GM21381 (cell line): ENCODE data around the gene CELF2.

Source experiments
- ATAC-seq: cut with Tn5 transposase; IDR thresholded peaks from one replicate; pipeline ENCODE4 v1.9.1; 2021; ENCODE audit warnings: mild to moderate bottlenecking, moderate library complexity; ENCODE audit not compliant: unreplicated experiment

CELF2 gene

DNA sequence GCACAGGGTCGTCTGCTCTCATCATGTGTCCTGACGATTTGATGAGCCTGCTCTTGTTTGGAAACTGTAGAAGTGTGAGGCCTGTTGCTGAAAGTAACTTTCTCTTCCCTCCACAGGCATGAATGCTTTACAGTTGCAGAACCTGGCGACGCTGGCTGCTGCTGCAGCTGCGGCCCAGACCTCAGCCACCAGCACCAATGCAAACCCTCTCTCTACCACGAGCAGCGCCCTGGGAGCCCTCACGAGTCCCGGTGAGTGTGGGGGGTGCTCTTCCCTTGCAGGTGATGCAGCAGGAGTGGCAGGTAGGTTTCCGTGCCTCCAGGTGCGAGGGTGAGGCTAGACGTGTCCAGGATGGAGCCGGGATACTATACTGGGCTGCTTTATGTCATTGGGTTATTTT lies 270.6 kb downstream of the CELF2 start:
- ATAC-seq, result no peak

DNA sequence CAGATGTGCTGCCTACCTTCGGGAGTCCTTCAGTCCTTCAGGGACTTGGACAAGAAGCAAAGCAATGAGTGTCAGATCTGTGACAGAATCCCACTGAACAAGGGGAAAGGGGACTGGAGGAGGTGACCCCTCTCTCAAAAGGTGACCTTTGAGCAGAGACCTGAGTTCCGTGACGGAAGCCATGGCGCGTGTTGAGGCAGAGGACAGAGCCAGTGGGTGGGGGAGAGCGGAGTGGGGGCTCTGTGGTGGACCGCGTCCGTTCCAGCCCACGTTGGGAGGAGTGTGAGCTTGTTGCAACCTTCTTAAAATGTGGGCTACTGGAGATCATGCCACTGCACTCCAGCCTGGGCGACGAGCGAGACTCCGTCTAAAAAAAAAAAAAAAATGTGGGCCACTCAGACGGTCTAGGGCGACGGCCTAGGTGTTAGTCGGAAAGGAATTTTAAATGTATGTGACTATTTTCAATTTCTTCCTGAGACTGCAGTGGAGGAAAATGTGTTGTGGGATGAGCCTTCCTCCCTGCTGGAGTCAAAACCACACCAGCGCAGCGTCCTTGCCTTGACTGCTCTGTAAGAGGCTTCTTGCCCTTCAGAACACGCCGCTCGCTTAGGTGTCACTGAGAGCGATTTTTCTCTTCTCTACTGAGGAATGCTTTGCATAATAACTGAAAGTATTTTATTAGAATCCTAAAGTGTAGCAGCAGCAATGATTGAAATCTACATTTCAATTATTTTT lies 272.7 kb downstream of the CELF2 start:
- ATAC-seq, result no peak

DNA sequence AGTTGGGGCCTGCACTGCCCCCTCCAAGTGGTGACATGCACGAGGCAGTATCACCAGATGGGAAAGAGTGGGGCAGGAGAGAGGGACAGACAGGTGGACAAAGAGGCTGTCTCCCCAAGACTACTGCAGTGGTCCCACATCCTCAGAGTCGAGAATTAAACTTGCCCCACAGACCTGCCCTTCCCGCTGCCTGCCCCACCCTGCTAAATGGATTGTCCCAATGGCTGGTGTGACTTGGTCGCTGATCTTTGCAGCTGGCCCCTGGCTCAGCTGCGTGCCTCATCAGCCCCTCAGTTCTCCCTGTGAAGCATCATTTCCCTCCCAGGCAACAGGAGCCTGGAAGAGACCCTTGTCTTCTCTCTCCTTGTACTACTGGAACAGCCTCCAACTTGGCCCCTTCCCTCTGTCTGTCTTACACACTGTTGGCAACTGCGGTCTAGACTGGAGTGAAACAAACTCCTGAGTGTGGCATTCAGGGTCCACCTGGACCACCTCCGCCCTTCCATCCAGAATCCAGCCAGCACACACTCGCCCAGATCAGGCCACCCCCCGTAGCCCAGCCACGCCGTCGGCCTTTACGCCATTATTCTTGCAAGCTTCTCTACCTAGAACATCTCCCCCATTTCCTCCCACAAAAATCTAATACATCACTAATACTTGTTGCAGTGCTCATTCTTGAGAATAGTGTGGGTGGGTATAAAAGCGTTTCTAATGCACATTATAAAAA lies 275.1 kb downstream of the CELF2 start:
- ATAC-seq, result no peak

GRCh38 chr10:11293332-11293731 lies 275.7 kb downstream of the CELF2 start:
- no peak for ATAC-seq

DNA sequence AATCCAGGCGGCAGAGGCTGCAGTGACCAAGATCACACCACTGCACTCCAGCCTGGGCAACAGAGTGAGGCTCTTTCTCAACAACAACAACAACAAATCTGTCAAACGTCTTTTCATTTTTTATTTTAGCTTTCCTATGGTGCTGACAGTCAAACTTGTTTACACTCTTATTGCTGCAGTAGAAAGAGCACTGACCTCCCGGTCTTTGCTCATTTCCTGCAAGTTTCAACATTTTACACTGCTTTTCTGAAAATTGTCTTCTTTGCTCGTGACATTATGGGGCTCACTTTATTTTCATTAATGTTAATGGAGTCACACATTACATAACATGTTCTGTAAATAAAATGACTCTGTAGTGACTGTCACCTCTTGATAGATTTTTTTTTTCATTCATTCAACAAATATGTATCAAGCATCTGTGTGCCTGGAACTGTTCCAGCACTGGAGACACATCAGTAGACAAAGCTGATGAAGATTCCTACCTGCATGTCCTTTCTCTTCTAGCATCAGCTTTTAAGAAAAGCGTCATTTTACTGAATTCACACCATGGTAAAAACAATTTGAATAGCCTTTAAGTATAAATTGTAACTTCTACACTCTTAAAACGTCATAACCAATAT lies 277.3 kb downstream of the CELF2 start:
- ATAC-seq, result no peak

GRCh38 chr10:11295492-11295891 lies 277.8 kb downstream of the CELF2 start:
- ATAC-seq, result no peak

DNA sequence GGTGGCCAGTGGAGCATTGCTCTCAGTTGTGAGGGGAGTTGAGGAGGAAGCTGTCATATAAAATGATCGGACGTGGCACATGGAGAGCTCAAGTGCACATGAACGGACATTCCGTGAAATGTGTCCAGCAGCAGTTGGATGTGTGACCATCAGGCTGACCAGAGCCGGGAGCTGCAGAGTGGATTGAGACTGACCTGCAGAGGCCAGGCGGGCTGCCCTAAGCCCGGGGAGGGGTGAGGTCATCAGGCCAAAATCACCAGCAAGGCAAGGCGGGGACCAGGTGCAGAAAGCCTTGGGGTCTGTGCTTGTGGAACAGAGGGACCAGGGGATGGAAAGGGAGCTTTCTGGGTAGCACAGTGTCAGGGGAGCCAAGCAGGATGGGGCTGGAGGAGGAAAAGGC lies 279.5 kb downstream of the CELF2 start:
- ATAC-seq, result no peak

DNA sequence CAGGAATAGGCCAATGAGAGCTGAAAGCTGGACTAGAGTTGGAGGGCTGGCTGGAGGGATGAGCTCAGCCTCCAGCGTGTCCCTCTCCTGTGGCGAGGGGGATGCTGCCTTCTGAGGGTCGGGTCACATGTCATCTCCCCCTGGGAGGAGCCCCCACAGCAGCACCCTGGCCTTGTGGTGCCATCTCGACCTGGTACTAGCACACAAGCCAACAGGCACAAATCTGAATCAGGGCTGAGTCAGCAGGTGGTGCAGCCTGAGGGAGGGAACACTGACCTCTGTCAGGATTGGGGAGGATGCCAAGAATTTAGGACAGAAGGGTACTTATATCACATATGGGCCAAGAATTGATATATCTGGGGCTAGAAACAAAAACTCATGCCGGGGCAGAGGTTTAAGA lies 280.4 kb downstream of the CELF2 start:
- no peak for ATAC-seq

- no peak for ATAC-seq
Observed at GRCh38 chr10:11299125-11299524, 281.5 kb downstream of the CELF2 start.

- ATAC-seq, result no peak
Observed at GRCh38 chr10:11300026-11300425, 282.4 kb downstream of the CELF2 start.

DNA sequence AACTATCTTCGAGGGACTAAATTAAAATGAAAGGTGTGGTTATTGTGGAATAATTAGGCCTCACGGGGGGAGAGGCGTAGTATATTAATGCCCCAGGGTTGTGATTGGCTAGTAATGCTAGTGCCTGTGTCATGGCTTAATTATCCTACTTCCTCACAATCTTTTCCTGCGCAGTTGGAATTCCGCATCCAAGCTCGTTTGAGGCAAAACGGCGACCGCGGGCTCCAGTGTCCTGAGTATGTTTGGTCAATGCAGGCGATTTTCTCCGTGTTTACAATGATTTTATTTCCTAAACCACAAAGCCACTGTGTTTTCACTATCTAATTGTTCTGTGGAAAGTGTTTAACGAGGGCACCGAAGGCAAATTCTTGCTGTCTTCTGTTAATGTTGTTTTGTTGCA lies 282.9 kb downstream of the CELF2 start:
- no peak for ATAC-seq

DNA sequence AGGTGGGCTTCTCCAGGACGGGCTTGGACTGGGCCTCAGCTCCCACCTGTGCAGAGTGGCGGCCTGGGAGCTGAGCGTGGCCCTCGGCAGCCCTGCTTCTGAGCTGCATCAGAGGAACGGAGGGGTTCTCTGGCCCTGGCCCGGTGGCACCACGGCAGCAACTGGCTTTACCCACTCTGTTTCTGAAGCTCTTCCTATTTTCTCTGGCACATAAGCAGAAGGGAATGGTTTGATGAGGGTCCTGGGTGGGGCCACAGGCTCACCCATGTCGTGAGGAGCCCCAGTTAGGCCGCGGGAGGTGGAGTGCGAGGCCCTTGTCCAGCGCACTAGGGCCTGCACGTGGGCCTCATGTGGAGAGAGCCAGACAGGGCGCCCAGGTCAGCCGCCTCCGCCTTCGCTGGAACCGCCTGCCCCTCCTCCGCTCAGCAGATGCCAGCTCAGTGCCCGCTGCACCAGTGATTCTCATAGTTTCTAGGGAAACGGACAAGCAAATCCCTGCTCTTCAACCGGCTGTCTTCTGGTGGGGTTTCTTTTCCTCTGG lies 284.0 kb downstream of the CELF2 start:
- no peak for ATAC-seq

DNA sequence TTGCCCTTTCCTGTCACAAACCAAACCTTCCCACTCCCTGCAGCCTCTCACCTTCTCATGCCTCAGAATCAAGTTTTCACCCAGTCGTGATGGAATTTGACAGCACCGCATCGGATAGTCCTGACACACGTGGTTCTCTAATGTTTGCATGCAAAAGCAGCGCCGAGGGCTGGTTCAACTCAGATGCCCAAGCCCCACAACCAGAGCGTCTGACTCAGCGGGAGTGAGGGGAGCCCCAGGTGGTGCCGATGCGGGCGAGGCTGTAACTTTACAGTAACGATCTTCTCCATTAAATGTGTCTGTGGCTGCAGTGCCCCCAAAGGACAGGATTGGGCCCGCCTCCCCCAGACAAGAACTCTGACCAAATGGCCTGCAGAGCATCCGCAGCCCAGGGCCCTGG lies 284.5 kb downstream of the CELF2 start:
- no peak for ATAC-seq

GRCh38 chr10:11303361-11304170 lies 285.9 kb downstream of the CELF2 start:
- no peak for ATAC-seq

GRCh38 chr10:11304906-11305585 lies 287.4 kb downstream of the CELF2 start:
- no peak for ATAC-seq

GRCh38 chr10:11305825-11306593 lies 288.3 kb downstream of the CELF2 start:
- ATAC-seq, result no peak

DNA sequence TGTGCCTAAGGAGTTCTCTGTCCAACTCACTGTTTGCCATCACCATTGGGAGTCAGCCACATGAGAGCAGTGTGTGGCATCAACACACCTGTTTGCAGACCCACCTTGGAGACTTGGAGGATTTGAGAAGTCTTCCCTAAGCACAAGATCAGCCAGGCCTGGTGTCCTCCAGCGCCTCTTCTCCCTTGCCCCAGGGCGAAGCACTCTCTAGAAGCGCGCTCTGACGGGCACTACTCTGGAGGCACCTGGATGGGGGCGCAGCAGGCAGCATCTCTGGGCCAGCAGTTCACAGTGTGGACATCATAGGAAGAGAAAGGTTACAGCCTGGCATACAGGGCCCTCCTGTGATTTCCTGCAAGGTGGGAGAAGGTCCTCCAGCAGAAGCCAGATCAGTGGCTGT lies 289.3 kb downstream of the CELF2 start:
- no peak for ATAC-seq

- no peak for ATAC-seq
Observed at GRCh38 chr10:11307937-11308336, 290.3 kb downstream of the CELF2 start.

DNA sequence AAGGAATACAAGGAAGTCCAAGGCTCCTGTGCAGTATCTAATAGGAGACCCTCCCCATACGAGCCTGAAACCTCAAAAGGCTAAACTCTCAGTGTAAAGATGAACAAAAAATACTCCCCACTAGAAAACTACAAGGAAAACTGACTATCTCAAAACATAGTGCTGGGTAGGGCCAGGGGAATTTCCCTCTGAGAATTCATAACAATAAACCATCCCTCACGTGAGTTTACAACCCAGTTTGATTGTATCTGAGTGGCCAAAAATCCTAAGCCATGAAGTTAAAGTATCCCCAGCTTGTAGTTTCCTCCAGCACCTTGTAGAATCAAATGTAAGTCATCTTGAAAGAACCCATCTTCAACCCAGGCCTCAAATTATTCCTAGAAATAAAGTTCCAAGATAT lies 293.4 kb downstream of the CELF2 start:
- ATAC-seq, result no peak

DNA sequence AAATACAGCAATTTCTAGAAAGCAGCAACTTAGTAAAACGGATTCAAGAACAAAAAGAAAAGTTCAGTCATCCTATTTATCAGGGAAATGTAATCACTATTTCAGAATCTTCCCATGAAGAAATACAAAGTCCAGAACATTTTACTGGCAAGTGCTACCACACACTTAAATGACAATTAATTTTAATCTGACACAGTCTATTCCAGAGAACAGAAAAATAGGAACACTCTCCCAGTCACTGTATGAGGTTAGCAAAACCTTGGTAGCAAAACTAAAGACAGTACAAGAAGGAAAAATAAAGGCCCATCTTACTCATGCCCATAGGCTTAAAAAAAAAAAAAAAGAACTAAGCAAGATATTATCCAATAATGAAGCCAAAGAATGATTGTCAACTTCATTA lies 295.8 kb downstream of the CELF2 start:
- no peak for ATAC-seq
